NCI-H2196 (cell line): ENCODE results near the gene LPCAT3.

Experiments
- DNase-seq: peaks from one replicate; lab custom pipeline; 2025; ENCODE audit not compliant: unreplicated experiment; lab: John Stamatoyannopoulos, UW

Gene LPCAT3

DNA sequence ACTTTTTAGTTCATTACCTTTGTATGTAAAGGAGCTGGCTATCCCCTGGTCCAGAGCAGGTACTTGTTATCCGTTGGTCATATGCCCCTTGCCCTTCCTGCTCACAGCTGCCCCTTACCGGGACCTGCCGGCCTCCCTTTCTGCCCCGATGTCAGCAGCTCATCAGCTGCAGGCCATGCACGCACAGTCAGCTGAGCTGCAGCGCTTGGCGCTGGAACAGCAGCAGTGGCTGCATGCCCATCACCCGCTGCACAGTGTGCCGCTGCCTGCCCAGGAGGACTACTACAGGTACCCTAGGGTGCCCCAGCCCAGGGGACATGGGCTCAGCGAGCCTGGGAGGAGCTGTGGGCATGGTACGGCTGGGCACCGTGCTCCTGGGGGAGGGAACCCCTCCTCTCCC lies 77.0 kb downstream of the LPCAT3 start:
- no peak for DNase-seq

DNA sequence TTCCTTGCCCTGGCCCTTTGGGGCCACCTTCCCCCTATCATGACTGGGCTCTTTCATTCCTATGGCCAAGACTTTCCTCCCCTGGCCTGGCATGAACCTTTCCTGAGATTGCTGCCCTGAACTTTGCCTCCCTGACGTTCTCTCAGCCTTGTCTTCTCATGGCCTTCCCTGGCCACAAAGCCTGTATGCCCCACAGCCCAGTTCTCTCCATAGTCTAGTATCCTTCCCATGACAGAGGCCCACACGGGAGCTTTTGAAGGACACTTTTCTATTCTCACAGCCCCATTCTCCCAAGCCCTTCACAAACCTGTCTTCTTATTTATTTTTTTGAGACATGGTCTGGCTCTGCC lies 79.1 kb downstream of the LPCAT3 start:
- no peak for DNase-seq

DNA sequence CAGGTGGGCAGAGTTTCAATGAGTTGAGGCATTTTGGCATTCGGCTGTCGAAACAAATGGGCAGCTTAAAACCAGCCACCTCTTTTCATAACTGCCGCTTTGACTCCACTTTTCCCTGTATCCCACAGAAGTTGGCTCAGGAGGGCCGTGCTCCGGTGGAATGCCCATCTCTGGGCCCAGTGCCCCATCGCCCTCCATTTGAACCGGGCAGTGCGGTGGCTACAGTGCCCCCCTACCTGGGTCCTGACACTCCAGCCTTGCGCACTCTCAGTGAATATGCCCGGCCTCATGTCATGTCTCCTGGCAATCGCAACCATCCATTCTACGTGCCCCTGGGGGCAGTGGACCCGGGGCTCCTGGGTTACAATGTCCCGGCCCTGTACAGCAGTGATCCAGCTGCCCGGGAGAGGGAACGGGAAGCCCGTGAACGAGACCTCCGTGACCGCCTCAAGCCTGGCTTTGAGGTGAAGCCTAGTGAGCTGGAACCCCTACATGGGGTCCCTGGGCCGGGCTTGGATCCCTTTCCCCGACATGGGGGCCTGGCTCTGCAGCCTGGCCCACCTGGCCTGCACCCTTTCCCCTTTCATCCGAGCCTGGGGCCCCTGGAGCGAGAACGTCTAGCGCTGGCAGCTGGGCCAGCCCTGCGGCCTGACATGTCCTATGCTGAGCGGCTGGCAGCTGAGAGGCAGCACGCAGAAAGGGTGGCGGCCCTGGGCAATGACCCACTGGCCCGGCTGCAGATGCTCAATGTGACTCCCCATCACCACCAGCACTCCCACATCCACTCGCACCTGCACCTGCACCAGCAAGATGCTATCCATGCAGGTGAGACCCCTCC lies 79.7 kb downstream of the LPCAT3 start:
- no peak for DNase-seq

DNA sequence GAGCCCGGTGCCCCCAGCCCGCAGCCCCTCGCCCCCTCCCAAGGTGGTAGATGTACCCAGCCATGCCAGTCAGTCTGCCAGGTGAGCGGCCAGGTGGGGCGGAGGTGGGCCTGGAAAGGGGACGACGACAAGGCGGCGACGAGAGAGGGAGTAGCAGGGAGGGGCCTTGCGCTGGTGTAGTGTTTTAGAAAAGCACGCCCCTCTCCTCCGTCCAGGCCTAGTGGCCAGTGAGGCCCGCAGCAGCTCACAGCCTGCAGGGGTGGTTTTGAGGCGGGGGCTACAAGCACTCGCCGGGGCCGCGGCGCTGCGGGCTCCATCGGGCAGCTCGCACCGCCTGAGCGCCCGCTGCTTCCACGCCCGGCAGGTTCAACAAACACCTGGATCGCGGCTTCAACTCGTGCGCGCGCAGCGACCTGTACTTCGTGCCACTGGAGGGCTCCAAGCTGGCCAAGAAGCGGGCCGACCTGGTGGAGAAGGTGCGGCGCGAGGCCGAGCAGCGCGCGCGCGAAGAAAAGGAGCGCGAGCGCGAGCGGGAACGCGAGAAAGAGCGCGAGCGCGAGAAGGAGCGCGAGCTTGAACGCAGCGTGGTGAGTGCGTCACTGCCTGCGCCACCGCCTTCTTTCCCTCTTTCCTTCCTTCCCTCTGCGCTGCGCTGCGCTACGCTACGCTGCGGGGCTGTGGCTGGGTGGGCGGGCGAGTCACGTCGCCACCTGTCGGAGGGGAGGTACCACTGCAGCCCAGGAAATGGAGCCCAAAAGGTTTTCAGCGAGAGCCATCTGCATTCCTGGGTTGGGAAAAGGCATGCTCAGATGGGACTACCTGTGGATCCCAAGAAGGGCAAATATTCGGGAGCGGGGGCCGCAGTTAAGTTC lies 80.6 kb downstream of the LPCAT3 start:
- peak; percentile 89 for DNase-seq

DNA sequence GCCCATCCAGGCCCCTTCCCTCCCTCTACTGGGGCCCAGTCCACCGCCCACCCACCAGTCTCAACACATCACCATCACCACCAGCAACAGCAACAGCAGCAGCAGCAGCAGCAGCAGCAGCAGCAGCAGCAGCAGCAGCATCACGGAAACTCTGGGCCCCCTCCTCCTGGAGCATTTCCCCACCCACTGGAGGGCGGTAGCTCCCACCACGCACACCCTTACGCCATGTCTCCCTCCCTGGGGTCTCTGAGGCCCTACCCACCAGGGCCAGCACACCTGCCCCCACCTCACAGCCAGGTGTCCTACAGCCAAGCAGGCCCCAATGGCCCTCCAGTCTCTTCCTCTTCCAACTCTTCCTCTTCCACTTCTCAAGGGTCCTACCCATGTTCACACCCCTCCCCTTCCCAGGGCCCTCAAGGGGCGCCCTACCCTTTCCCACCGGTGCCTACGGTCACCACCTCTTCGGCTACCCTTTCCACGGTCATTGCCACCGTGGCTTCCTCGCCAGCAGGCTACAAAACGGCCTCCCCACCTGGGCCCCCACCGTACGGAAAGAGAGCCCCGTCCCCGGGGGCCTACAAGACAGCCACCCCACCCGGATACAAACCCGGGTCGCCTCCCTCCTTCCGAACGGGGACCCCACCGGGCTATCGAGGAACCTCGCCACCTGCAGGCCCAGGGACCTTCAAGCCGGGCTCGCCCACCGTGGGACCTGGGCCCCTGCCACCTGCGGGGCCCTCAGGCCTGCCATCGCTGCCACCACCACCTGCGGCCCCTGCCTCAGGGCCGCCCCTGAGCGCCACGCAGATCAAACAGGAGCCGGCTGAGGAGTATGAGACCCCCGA lies 81.4 kb downstream of the LPCAT3 start:
- no peak for DNase-seq

DNA sequence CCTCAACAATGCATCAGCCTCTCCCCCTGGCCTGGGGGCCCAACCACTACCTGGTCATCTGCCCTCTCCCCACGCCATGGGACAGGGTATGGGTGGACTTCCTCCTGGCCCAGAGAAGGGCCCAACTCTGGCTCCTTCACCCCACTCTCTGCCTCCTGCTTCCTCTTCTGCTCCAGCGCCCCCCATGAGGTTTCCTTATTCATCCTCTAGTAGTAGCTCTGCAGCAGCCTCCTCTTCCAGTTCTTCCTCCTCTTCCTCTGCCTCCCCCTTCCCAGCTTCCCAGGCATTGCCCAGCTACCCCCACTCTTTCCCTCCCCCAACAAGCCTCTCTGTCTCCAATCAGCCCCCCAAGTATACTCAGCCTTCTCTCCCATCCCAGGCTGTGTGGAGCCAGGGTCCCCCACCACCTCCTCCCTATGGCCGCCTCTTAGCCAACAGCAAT lies 82.1 kb downstream of the LPCAT3 start:
- no peak for DNase-seq

DNA sequence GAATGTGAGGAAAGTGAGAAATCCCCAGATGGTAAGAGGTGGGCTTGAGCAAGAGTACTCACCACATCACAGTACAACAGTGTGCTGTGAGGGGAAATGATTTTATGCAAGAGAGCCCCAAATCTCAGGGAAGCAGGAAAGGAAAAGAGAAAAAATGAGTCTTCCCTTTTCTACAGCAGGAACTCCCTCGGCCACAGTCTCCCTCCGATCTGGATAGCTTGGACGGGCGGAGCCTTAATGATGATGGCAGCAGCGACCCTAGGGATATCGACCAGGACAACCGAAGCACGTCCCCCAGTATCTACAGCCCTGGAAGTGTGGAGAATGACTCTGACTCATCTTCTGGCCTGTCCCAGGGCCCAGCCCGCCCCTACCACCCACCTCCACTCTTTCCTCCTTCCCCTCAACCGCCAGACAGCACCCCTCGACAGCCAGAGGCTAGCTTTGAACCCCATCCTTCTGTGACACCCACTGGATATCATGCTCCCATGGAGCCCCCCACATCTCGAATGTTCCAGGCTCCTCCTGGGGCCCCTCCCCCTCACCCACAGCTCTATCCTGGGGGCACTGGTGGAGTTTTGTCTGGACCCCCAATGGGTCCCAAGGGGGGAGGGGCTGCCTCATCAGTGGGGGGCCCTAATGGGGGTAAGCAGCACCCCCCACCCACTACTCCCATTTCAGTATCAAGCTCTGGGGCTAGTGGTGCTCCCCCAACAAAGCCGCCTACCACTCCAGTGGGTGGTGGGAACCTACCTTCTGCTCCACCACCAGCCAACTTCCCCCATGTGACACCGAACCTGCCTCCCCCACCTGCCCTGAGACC lies 82.7 kb downstream of the LPCAT3 start:
- DNase-seq: no peak

DNA sequence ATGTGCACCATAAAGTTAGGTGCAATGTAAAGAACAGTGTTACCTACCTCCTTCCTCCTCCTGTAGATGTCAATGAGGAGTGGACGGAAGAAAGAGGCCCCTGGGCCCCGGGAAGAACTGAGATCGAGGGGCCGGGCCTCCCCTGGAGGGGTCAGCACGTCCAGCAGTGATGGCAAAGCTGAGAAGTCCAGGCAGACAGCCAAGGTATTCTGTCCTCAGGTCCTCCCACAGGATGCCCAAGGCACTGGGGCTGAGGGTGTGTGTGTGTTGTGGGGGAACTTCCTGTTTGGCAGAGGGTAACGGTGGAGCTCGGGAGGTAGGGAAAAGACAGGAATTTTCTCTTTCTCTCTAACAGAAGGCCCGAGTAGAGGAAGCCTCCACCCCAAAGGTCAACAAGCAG lies 84.2 kb downstream of the LPCAT3 start:
- DNase-seq: no peak

DNA sequence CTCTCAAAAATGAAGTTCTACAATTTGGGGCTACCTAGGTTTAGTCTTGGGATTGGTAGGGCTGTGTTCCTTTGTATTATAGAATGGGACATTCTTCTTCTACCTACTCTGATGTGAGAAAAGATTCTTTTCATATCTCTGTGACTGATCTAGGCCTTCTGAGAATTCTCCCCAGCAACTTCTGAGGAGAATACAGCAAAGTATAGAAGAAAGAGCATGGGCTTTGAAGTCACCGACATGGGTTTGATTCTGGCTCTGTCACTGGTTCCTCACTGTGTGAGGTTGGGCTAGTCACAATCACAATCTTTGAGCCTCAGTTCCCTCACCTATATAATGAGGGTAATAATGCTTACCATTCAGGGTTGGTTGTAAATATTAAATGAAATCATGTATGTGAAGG lies 85.5 kb downstream of the LPCAT3 start:
- DNase-seq: no peak

DNA sequence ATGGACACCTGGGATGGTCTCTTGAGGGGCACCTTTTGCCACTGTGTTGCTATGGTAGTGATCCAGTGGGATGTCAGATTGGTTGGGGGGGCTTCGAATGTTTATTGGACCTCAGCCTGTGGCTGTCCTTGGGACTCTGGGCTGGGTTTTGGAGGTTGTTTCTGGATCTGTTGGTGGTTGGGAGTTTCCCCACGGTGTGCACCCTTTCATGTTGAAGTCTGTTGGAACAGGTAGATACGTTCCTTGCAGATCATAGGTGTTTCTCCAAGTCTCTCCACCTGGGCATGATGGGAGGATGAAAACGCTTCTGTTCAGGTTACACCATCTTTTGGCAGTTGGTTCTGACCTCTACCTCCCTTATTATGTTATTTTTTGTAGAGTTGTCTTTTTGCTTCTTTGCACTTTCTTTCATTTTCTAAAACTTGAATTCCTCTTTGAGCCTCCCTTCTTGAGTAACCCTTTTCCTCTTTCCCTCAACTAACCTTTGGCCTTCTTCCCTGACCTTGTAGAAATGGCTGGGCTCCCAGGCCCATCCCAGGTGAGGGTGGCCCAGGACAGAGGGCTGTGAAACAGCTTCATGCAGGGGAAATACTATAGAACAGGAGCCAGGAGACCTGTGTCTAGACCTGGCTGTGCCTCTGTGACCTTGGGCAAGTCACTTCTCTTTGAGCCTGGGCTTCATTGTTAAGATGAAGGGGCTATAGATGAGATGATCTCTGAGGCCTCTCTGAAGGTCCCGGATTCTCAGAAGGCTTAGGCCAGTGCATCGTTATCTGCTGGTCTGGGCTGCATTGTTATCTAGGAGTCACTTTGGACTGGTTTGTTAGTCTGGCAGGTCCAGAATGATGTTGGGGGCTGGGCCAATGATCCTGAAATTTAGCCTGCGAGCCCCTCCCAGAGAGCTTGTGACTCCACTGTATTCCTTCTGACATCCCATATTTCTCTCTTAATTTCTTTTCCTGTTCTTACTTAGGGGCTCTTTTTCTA lies 88.5 kb downstream of the LPCAT3 start:
- no peak for DNase-seq

DNA sequence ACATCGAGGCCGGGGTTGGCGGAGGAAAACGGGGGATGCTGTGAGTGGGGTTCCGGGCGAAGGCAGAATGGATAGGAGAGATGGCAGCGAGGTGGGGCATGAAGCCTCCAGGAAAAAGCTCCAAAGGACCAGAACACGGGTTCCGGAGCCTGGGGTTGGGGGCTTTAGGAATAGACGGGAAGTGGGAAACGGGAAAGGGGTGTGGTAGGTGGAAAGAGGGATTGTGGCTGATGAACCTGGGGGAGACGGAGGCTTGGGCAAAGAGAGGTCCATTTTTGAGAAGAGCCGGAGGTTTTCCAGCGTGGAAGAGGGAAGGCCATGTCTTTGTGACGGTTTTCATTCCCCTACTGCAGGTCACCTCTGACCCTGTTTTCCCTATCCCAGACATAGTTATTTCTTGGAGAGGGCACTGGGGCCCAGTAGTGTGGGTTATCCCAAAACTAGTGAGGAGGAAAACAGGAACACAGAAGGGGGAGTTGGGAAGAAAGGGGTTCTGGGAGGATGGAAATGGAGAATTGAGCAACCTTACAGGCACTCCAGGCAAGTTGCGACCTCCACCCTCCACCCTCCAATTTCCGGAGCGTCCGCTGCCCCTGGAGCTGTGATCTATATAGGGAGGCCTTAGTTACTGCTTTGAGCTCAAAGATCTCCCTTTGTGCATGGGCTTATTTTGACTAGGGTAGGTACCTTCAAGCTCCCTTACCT lies 89.4 kb downstream of the LPCAT3 start:
- no peak for DNase-seq

DNA sequence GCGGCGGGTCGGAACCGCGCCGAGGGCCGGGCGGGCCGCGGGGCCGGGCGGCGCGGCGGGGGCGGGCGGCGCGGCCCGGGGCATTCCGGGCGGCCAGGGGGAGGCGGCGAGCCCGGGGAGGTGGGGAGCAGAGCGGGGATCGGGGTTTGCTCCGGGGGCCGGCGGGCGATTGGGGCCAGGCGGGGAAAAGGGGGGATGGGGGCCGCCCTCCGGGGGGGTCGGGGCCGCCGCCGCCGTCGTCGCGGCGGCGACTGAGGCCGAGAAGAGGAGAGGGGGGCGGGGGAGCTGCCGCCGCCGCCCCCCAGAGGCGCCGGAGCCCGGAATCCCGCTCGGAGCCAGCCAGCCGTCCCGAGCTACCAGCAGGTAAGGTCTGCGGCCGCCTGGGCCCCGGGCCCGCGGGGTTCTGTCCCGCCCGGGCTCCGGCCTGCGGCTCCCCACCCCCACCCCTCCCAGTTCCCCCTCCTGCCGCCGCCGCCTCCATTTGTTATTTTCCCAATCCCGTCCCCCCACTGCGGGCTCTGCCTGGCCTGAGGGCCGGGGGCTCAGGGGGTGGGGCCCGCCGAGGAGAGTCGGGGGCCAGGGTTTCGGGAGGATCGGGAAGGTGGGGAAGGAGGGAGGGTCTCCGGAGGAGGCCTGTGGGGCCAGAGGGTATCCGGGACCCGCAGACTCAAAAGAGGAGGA lies 90.1 kb downstream of the LPCAT3 start:
- DNase-seq: no peak

DNA sequence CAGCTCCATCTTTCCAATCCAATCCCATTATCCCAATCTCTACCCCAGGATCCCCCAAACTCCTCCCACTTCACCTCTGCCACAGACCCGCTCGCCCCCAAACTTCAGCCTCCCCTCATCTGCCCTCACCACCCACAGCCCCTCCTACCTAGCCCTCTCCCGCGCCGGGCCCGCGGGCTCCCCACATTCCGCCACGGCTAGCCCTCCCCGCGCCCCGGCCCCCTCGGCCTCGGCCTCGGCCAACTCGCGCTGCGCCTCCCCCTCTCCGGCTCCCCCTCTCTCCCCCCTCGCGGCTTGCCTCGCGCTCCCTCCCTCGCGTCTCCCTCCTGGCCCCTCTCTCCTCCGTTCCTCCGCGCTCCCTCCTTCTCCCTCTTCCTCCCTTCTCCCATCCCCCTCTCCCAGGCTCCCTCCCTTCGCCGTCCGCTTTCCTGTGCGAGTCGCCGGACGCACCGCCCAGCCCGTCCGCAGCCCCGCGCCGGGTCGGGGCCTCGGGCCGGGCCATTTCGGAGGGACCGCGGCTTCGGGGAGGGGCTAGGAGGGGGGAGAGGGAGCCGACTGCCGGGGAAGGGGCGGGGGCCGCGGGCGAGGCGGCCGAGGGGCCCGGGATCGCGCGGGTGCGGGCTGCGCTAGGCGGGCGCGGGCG lies 90.8 kb downstream of the LPCAT3 start, which contains the start of gene ATN1:
TSS of gene ATN1 (plus strand) at position 581 of the 643 bp plus-strand sequence. CDS start 6,043 bp downstream, outside the sequence.
- DNase-seq: peak; percentile 34
